Coronary artery (tissue), 2 donors: Measurements from ENCODE around the gene TIAM2.

ENCODE experiments used
- DNase-seq: peaks from one replicate; pipeline ENCODE4 v3.0.0-alpha.2; 2017; ENCODE audit warnings: low spot score
- H3K27ac ChIP-seq, 2 donors: fragments of 200-600 bp; sonication (generic); one replicate each; pipeline ENCODE4 v1.5.1; 2016 to 2019
- H3K4me3 ChIP-seq: fragments of 200-600 bp; sonication (generic); 2 replicates; pipeline ENCODE4 v1.5.1; 2016; ENCODE audit warnings: mild to moderate bottlenecking, moderate library complexity
- TF ChIP-seq, protein P1 (sequence below): fragments of 200-600 bp; sonication (generic); IDR thresholded peaks from one replicate; pipeline ENCODE4 v1.5.1; 2019; ENCODE audit warnings: antibody characterized with exemption

Gene TIAM2

DNA sequence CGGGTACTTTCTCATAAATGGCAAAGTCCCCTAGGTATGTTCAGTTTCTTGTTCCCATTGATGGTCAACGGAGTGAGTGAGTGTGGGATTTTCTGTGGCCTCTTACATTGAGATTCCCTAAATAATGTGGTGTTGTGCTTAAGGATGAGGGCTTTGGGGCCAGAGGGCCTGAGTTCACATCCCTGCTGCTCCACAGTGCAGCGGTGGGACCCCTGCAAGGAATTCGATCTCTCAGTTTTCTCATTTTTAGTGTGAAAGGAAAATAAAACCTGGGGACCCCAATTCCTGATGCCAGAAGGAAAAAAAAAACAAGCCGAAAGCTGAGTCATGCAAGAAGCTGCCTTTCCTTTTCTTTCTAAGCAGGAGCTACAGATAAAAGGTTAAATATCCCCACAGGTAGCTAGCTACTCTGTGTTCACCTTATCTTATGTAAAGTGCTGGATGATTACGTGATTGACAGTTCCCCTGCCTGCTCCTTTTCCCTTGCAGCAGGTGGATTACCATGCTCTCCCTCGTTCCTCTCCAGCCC lies 148.5 kb downstream of the TIAM2 start:
- TF ChIP-seq, protein P1, sequence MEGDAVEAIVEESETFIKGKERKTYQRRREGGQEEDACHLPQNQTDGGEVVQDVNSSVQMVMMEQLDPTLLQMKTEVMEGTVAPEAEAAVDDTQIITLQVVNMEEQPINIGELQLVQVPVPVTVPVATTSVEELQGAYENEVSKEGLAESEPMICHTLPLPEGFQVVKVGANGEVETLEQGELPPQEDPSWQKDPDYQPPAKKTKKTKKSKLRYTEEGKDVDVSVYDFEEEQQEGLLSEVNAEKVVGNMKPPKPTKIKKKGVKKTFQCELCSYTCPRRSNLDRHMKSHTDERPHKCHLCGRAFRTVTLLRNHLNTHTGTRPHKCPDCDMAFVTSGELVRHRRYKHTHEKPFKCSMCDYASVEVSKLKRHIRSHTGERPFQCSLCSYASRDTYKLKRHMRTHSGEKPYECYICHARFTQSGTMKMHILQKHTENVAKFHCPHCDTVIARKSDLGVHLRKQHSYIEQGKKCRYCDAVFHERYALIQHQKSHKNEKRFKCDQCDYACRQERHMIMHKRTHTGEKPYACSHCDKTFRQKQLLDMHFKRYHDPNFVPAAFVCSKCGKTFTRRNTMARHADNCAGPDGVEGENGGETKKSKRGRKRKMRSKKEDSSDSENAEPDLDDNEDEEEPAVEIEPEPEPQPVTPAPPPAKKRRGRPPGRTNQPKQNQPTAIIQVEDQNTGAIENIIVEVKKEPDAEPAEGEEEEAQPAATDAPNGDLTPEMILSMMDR = no peak
- Histone ChIP-seq H3K4me3 (peak overlapping the region; percentile 62), H3K27ac (peak overlapping the region in 1 of 2 donors; percentile 30)
- no peak for DNase-seq

DNA sequence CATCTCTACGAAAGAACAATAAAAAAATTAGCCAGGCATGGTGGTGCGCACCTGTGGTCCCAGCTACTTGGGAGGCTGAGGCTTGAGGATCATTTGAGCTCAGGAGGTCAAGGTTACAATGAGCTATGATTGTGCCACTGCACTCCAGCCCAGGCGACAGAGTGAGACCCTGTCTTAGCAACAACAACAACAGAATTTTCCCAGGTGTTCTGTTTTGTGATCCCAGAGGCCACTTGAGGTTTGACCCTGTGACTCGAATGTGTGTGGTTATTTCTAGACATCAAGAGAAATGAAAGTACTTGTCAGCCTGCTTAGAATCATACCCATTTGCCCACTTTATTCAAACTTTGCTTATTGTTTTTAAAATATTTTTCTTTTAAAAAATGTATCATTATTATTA lies 151.1 kb downstream of the TIAM2 start:
- H3K27ac ChIP-seq = no peak overlapping the region
- TF ChIP-seq, protein P1 = no peak
- no peak for DNase-seq
- H3K4me3 ChIP-seq = no peak overlapping the region

DNA sequence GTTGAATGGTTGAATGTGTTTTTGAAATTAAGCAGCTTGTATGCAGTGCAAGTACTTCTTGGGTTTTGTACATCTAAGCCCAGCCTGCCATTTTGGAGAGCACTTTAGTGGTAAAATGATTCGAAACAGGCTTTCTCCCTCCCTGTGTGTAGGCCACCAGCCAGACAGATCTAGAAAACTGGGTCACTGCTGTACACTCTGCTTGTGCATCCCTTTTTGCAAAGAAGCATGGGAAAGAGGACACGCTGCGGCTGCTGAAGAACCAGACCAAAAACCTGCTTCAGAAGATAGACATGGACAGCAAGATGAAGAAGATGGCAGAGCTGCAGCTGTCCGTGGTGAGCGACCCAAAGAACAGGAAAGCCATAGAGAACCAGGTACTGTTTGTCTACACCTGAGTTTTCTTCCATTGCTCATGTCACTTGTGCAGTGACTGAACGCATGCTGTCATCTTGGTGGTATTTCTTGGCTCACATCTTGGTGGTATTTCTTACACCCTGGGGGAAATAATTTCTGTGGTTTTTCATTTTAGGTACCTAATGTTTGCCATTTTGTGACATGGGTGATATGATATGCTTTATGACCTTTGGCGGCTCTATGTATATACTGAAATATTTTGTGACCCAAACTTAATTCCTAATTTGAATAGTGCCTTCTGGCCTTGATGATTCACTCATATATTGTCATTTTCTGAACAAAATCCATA lies 153.0 kb downstream of the TIAM2 start:
- H3K27ac ChIP-seq = no peak overlapping the region
- no peak for DNase-seq

DNA sequence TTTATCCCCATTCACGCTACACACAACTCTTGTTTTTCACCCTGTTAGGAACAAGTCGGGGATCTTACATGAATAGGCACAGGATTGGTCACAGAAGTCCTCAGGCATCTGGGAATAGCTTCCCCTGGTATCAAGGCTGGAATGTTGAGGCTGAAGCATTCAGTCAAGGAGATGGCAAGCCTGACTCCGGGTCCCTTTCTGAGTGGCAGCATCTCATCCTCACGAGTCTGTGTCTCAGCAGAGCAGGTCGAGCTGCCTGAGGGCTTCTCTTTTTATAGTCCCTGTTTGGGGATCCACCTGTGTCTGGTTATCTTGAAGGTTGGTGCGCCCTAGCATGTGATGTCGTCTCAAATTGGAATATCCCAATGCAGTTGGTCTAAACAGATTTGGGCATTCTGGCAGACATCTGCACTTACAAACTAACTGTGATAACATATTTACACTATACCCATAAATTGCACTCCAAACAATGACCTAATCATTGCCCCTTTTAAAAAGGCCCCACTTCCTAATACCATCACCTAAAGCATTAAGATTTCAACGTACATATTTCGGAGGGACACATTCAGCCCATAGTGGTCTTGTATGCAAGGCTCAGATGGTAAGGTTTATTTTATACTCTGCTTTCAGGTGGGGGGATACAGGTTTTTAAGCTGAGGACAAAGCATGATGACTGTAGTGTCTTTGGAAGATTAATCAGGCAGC lies 156.0 kb downstream of the TIAM2 start:
- TF ChIP-seq, protein P1 = no peak
- DNase-seq = no peak
- no peak overlapping the region for H3K4me3 ChIP-seq
- H3K27ac ChIP-seq = no peak overlapping the region

More for the DNA sequence above, 153.0 kb downstream of the TIAM2 start:
- TF ChIP-seq, protein P1 = no peak
- H3K4me3 ChIP-seq = no peak overlapping the region

DNA sequence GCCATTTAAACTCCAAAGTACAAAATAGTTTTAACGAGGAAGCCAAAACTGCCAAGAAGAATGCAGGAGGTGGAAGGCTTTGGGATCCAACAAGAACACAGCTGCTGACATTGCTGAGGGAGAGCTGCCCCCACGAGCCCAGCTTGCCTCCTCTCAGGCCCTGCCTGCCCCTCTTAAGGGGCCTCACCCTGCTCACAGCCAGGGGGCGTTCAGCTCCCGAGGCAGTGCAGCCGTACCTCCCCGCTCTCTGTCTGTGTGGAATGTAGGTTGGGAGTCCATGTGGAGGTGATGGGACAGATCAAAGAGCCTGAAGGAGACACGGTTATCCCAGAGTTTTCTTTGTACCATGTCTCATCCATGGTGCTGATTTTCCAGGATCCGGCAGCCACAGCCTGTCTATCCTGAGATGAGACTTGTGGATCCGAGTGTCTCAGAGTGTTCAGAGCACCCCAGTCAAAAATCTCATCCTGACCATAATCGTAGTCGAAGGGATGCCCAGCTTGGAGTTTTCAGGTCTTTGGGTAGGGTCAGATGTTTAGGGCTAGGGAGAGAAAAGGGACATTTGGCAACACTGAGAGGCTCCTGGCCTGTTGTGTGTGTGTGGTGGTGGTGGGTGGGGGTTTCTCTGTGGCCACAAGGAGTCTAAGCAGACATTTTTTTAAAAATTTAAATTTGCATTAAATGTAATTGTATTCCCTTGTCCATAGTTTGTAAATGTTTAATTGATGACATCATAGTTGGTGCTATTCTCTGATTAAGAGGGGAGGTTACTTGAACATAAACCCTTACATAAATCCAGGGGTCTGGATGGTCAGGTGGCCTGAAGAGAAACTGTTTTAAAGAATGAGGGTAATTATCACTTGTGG lies 157.3 kb downstream of the TIAM2 start:
- TF ChIP-seq, protein P1 = no peak
- no peak overlapping the region for H3K4me3 ChIP-seq
- DNase-seq = no peak
- H3K27ac ChIP-seq = no peak overlapping the region

DNA sequence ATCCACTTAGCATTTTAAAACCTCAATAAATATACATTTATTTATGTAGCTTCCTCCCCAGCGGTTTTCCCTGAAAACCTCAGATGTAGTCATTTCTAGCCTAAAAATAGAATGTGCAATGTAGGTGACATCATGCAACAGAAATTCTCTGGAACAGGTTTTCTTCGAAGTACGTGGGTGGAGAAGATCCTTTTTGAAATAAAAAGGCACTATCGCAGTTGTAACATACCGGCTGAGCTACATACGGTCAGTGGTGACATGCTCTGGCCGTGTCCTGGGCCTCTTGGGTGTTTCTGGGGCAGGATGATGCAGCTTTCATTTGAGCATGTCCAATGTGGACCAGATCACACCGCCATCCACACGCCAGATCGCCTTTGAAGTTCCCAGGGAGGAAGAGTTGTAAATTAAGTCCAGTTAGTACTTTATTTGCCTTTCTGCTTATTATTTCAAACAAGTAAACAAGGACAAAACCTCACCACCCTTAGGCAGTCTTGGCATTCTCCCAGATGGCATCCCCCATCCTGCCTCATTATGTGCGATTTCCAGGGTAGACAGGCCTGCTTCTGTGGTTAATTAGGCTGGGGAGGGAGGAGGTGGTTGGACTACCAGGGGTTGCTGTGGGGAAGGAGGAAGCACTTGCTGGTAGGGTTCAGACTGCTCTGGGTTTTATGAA lies 159.2 kb downstream of the TIAM2 start:
- Histone ChIP-seq H3K4me3 (no peak overlapping the region), H3K27ac (peak overlapping the region in 1 of 2 donors; percentile 0)
- TF ChIP-seq, protein P1 = no peak
- no peak for DNase-seq
